Ascending aorta (tissue), 2 donors: ENCODE results near the gene MAP3K4. TPM values are rescaled to one million over a fixed set of nuclear protein-coding genes. Genes with fewer than 3 reads are reported as not detected.

Experiments
- DNase-seq, 2 donors: peaks; one replicate each; pipeline ENCODE4 v3.0.0-alpha.2; 2019; ENCODE audit warnings: low spot score in 2 of 2
- H3K27ac ChIP-seq, 2 donors: fragments of 200-600 bp; sonication (generic); one replicate each; pipeline ENCODE4 v1.5.1; 2016 to 2017; ENCODE audit warnings: mild to moderate bottlenecking in 1 of 2
- H3K27me3 ChIP-seq: fragments of 200-600 bp; sonication (generic); one replicate; pipeline ENCODE4 v1.5.1; 2017
- H3K36me3 ChIP-seq, 2 donors: fragments of 200-600 bp; sonication (generic); one replicate each; pipeline ENCODE4 v1.5.1; 2016
- H3K4me1 ChIP-seq, 2 donors: fragments of 200-600 bp; sonication (generic); one replicate each; pipeline ENCODE4 v1.5.1; 2016 to 2017; ENCODE audit warnings: mild to moderate bottlenecking in 1 of 2
- H3K4me3 ChIP-seq, 2 donors: fragments of 200-600 bp; sonication (generic); one replicate each; pipeline ENCODE4 v1.5.1; 2016 to 2017; ENCODE audit warnings: mild to moderate bottlenecking in 1 of 2
- H3K9me3 ChIP-seq, 2 donors: fragments of 200-600 bp; sonication (generic); one replicate each; pipeline ENCODE4 v1.5.1; 2016
- intact Hi-C: fragments of 100-400 bp; cut with DNase I; formaldehyde crosslinking; loops from one replicate; pipeline ENCODE4 v1.15.1; 2023
- total RNA-seq: library from RNA; depleted of rRNA; stranded (reverse); fragments of >200 nt; gene quantifications from one replicate; pipeline ENCODE4 v1.1.0, GENCODE V29; 2016
- TF ChIP-seq, protein P1 (sequence below), 3 experiments: fragments of 200-600 bp in 2 of 3; fragments of 450-650 bp in 1 of 3; sonication (generic) in 2 of 3; IDR thresholded peaks; one replicate each; pipeline ENCODE4 v1.5.1; 2016 to 2019; ENCODE audit warnings: antibody characterized with exemption in 3 of 3, mild to moderate bottlenecking in 1 of 3, moderate library complexity in 1 of 3

MAP3K4 gene
- total RNA-seq, 1 donor from 2014 or later, result 14.9 TPM

- Histone ChIP-seq H3K4me3 (no peak overlapping the region), H3K27me3 (no peaks in the 10 kb centered on the region), H3K9me3 (no peaks in the 10 kb centered on the region), H3K27ac (no peak overlapping the region), H3K4me1 (no peaks in the 10 kb centered on the region), H3K36me3 (peaks cover 6 to 23% of the 10 kb centered on the region in 2 donors)
- intact Hi-C loops, result no loop called here
- TF ChIP-seq, protein P1, sequence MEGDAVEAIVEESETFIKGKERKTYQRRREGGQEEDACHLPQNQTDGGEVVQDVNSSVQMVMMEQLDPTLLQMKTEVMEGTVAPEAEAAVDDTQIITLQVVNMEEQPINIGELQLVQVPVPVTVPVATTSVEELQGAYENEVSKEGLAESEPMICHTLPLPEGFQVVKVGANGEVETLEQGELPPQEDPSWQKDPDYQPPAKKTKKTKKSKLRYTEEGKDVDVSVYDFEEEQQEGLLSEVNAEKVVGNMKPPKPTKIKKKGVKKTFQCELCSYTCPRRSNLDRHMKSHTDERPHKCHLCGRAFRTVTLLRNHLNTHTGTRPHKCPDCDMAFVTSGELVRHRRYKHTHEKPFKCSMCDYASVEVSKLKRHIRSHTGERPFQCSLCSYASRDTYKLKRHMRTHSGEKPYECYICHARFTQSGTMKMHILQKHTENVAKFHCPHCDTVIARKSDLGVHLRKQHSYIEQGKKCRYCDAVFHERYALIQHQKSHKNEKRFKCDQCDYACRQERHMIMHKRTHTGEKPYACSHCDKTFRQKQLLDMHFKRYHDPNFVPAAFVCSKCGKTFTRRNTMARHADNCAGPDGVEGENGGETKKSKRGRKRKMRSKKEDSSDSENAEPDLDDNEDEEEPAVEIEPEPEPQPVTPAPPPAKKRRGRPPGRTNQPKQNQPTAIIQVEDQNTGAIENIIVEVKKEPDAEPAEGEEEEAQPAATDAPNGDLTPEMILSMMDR (IDR thresholded peaks at IDR 0.05), result no peak
- no peak for DNase-seq
These were observed 147.2 kb downstream of the MAP3K4 start for GRCh38 chr6:161138543-161139303.

DNA sequence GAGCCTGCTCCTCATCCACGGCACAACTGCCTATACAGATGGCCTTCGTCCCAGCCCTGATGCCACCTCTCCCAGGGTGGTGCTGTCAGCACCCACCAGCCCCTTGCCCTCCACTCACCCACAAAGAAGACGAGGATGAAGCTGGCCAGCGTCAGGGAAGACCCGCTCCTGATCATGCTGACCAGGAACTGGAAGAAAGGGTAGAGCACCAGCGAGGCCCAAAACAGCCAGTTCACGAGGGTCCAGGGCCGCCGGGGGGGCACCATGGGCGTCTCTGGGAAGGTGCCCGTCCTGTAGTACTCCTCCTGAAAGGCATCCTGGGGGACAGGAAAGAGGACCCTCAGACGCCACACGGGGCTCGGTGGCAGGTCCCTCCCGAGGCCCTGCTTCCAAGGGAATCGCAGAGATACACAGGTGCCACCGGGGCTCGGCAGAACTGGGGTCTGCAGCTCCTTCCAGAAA is 147.8 kb downstream of the MAP3K4 start:
- H3K27me3 ChIP-seq, result no peaks in the 10 kb centered on the region
- H3K27ac ChIP-seq, result no peak overlapping the region
- intact Hi-C loops, result no loop called here
- TF ChIP-seq, protein P1 (IDR thresholded peaks at IDR 0.05), result no peak
- H3K4me1 ChIP-seq, result no peaks in the 10 kb centered on the region
- no peak for DNase-seq
- H3K9me3 ChIP-seq, result no peaks in the 10 kb centered on the region
- H3K36me3 ChIP-seq, result peaks cover 6 to 23% of the 10 kb centered on the region in 2 donors
- H3K4me3 ChIP-seq, result no peak overlapping the region

DNA sequence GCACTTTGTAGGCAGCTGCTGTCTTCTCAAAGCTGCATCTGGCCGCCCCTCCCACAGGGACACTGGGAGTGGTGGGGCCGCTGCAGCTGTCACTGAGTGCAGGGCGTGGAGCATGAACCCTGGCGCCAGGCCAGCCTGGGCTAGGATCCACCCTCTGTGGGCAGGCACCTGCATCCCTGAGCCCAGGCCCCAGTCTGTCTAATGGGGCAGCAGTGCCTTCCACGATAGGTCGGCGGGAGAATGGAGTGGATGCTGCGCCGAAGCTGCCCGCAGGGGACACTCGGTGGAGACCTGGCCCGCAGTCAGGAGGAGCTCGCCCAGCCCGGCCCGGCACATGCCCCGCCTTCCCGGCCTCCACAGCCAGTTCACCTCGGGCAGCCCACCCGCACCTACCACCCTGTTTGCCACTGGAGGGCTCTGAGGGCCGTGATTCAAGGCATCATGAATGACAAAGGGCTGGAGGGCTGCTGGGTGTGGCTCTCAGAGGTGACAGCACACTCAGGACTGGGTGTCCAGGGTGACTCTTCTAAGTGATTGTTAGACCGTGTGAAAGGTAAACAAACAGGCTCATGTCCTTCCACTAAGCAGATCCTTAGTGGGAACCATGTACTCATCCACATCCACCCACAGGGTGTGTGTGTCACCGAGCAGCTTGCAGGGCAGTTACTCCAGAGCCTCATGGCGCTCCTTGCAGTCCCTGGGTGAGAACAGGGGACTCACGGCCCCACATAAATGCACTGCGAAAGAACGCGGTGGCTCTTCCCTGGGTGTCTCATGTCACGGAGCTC is 148.4 kb downstream of the MAP3K4 start:
- DNase-seq, result peak in 1 of 2 donors; percentile 74
- Histone ChIP-seq H3K27ac (no peak overlapping the region), H3K9me3 (no peaks in the 10 kb centered on the region), H3K4me3 (no peak overlapping the region), H3K27me3 (no peaks in the 10 kb centered on the region), H3K36me3 (peaks cover 6 to 23% of the 10 kb centered on the region in 2 donors), H3K4me1 (no peaks in the 10 kb centered on the region)
- intact Hi-C loops, result loop anchor here (5.0 kb wide), 1 partner anchor 232 kb away; no protein-coding TSS in a partner anchor
- TF ChIP-seq, protein P1 (IDR thresholded peaks at IDR 0.05), result peak in 1 of 3 experiments; percentile 30

GRCh38 chr6:161140554-161140875 is 148.9 kb downstream of the MAP3K4 start:
- Histone ChIP-seq H3K9me3 (no peaks in the 10 kb centered on the region), H3K27me3 (no peaks in the 10 kb centered on the region), H3K4me3 (no peak overlapping the region), H3K36me3 (peaks cover 6 to 23% of the 10 kb centered on the region in 2 donors), H3K4me1 (no peaks in the 10 kb centered on the region), H3K27ac (no peak overlapping the region)
- intact Hi-C loops, result loop anchor here (5.0 kb wide), 1 partner anchor 232 kb away; no protein-coding TSS in a partner anchor
- DNase-seq, result no peak
- TF ChIP-seq, protein P1 (IDR thresholded peaks at IDR 0.05), result no peak

DNA sequence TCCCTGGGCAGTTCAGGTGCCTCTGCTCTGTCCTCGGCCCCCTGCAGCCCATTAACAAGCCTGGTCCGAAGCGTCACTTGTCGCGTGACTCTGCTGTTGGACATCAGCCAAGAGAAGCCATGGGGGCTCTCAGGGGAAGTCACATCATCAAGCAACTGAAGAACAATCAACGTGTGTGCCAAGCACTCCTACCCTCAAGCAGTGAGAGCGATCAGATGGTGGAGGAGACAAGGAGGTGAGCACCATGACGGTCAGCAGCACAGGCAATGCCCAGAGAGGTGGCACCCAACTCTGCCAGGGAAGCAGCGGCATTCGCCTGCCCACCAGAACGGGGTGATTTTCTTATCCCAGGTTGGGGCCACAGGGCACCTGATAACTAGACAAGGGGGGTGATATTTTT is 149.6 kb downstream of the MAP3K4 start:
- DNase-seq, result no peak
- Histone ChIP-seq H3K4me3 (no peak overlapping the region), H3K27ac (no peak overlapping the region), H3K27me3 (no peaks in the 10 kb centered on the region), H3K9me3 (no peaks in the 10 kb centered on the region), H3K4me1 (no peaks in the 10 kb centered on the region), H3K36me3 (peaks cover 3 to 17% of the 10 kb centered on the region in 2 donors)
- TF ChIP-seq, protein P1 (IDR thresholded peaks at IDR 0.05), result no peak
- intact Hi-C loops, result loop anchor here (5.0 kb wide), 1 partner anchor 231 kb away; no protein-coding TSS in a partner anchor
